Ectodermal cell (in vitro differentiated cells): Measurements from ENCODE around the gene TAPT1.
"Not testable (repeated sequence)": the region's sequence is repeated elsewhere in the genome, so short reads cannot be mapped to it uniquely, and the experiment has no call there.

Experiments
- H3K27ac ChIP-seq: 2 replicates; pipeline ENCODE4 v1.7.0; 2013; ENCODE audit warnings: mild to moderate bottlenecking, low read depth, low read length; ENCODE audit not compliant: insufficient read depth, poor library complexity, severe bottlenecking
- H3K27me3 ChIP-seq: 2 replicates; pipeline ENCODE4 v1.7.0; 2013; ENCODE audit warnings: mild to moderate bottlenecking, low read length; ENCODE audit not compliant: insufficient read depth, control insufficient read depth, poor library complexity, severe bottlenecking
- H3K36me3 ChIP-seq: one replicate; pipeline ENCODE4 v1.7.0; 2013; ENCODE audit warnings: low read length; ENCODE audit not compliant: control insufficient read depth, insufficient read depth
- H3K4me1 ChIP-seq: one replicate; pipeline ENCODE4 v1.7.0; 2013; ENCODE audit warnings: low read length; ENCODE audit not compliant: control insufficient read depth, insufficient read depth
- H3K4me3 ChIP-seq: 2 replicates; pipeline ENCODE4 v1.7.0; 2013; ENCODE audit warnings: low read depth, low read length, control low read depth; ENCODE audit not compliant: insufficient read depth
- H3K9me3 ChIP-seq: 2 replicates; pipeline ENCODE4 v1.7.0; 2013; ENCODE audit warnings: mild to moderate bottlenecking, low read length, moderate library complexity; ENCODE audit not compliant: control insufficient read depth
- WGBS, 2 experiments: methylation state at CpG; one replicate each; pipeline ENCODE4 v1.1.7; 2013; ENCODE audit warnings: missing lambda C conversion rate in 2 of 2; 5-methylcytosine and 5-hydroxymethylcytosine counted together

Gene TAPT1

GRCh38 chr4:16199093-16199492 is 27.2 kb downstream of the TAPT1 start:
- Histone ChIP-seq H3K9me3 (no peaks in the 10 kb centered on the region), H3K36me3 (no peaks in the 10 kb centered on the region), H3K27me3 (no peaks in the 10 kb centered on the region), H3K4me3 (no peak overlapping the region), H3K27ac (no peak overlapping the region), H3K4me1 (no peaks in the 10 kb centered on the region)
- WGBS, 2 experiments: no CpG with 5 or more reads among the region's 1 CpG

DNA sequence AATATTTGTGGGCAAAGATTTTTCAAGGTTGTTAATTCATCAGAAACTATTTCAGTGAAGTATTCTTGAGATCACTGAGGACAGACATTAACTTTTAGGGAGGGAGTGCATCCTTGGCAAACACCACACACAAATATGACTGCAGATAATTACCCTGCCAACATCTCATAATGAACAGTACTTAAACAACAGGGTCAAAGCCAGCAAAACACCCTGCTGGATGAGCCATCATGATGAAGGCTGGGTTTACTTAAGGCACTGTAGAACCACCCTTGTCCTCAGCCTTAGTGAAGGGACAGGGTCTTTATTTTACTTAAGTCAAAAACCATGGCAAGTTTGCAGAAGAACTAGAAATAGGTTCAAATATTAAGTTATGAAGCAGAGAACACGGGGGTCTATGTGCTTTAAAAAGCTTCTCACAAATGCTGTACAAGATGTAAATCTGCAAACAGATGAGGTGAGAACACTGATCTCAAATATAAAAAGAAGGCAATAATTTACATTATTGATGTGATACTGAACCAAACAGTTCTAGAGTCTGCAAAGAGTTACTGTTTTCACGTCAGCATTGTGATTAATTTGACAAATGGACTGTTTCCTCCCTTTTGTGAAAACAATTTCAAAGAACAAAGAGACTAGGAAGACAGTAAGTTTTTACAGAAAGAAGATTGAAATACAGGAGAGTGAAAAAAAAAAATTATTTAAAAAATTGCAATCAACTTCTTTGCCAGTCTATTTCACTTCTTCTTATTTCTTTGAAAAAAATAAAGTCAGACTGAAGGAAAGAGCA is 28.2 kb downstream of the TAPT1 start:
- H3K9me3 ChIP-seq: no peaks in the 10 kb centered on the region
- no peaks in the 10 kb centered on the region for H3K4me1 ChIP-seq
- no peaks in the 10 kb centered on the region for H3K27me3 ChIP-seq
- H3K4me3 ChIP-seq: no peak overlapping the region
- H3K36me3 ChIP-seq: no peaks in the 10 kb centered on the region
- WGBS, 2 experiments: 84 to 95% methylated on average over 2 of the region's 2 CpGs
- H3K27ac ChIP-seq: no peak overlapping the region

DNA sequence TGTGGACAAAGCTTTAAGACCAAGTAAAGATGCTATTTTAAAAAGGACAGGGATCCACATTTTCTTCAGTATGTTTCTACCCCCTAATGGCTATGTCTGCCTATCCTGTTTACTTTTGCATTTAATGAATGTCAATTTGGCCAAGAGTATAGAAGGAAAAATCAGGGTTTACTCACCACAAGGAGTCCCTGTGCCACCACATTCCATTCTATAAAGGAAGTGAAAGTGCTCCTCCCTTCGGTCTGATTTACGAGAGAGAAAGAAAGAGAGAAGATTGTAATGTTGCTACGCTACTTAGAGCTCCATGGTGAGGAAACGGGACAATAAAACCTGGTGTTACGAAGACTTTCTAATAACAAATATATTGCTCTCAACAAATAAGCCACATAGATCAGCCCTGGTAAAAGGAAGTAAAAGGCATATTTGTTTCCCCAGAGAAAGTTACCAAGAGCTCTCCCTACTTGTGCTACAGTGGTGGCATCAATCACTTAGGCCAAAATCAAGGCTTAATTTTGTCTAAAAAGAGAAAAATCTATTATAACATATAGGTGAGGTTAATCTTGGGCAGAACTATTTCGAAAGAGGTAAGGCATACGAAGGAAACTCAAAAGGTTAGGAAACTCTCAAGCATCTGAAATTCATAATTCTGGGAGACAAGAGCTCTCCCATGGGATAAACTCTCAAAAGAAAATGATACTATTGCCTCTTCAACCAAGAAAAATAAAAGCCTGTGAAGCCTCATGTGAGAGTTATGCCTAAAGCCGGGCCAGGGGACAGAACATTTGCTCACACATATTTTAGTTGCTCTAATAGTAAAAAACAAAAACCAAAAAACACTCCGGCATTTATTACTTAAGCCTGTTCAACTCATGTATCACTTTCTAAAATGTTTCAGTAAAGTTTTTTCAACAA is 29.5 kb downstream of the TAPT1 start:
- peak overlapping the region; percentile 4 for H3K27ac ChIP-seq
- no peaks in the 10 kb centered on the region for H3K36me3 ChIP-seq
- WGBS, 2 experiments: 50 to 58% methylated on average over 8 to 9 of the region's 9 CpGs
- no peaks in the 10 kb centered on the region for H3K27me3 ChIP-seq
- H3K4me1 ChIP-seq: no peaks in the 10 kb centered on the region
- H3K9me3 ChIP-seq: no peaks in the 10 kb centered on the region
- no peak overlapping the region for H3K4me3 ChIP-seq

GRCh38 chr4:16195209-16195608 is 31.1 kb downstream of the TAPT1 start:
- Histone ChIP-seq H3K9me3 (no peaks in the 10 kb centered on the region), H3K27ac (no peak overlapping the region), H3K4me3 (no peak overlapping the region), H3K27me3 (no peaks in the 10 kb centered on the region), H3K4me1 (no peaks in the 10 kb centered on the region), H3K36me3 (peaks cover 3% of the 10 kb centered on the region)
- WGBS, 2 experiments: 77% methylated on average over 1 of the region's 1 CpG; no CpG with 5 or more reads in 1 of the 2 experiments

DNA sequence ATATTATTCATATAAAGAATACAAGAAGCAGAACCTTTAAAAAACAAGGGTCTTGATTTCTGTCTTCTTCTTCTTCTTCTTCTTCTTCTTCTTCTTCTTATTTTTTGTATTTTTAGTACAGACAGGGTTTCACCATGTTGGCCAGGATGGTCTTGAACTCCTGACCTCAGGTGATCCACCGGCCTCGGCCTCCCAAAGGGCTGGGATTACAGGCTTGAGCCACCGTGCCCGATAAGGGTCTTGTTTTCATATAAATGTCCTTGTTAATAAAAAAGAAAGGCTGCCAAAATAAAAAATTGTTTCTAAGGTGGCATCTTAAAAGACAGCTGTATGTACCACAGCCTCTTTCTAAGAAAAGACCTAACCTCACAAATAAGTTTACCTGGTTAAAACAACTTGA is 31.5 kb downstream of the TAPT1 start:
- not testable (repeated sequence) for H3K4me1 ChIP-seq, H3K36me3 ChIP-seq, H3K27ac ChIP-seq, H3K9me3 ChIP-seq, H3K27me3 ChIP-seq, H3K4me3 ChIP-seq
- 95 to 97% methylated on average over 4 of the region's 4 CpGs for WGBS, 2 experiments

DNA sequence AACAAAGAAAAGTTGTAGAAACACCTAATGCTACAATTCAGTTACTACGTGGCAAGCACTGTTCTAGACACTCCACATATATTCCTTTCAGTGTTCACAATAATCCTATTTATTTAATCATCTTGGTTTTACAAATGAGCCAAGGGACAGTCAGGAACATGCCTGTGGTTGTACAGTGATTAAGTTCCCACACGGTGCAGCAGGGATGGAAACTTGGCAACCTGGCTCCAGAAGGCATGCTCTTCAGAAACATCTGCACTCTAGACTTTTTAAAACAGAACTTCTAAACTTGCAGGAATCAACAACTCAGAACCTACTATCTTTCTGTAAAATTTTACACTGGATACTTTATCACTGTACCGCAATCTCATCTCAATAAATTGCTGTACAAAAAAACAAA is 32.1 kb downstream of the TAPT1 start:
- Histone ChIP-seq H3K27ac (no peak overlapping the region), H3K36me3 (peaks cover 3% of the 10 kb centered on the region), H3K27me3 (no peaks in the 10 kb centered on the region), H3K4me1 (no peaks in the 10 kb centered on the region), H3K9me3 (no peaks in the 10 kb centered on the region), H3K4me3 (no peak overlapping the region)
- WGBS, 2 experiments: 93 to 98% methylated on average over 3 of the region's 3 CpGs

- Histone ChIP-seq H3K36me3 (peaks cover 3% of the 10 kb centered on the region), H3K4me3 (no peak overlapping the region), H3K4me1 (no peaks in the 10 kb centered on the region), H3K9me3 (no peaks in the 10 kb centered on the region), H3K27me3 (no peaks in the 10 kb centered on the region), H3K27ac (no peak overlapping the region)
- 91 to 96% methylated on average over 5 of the region's 5 CpGs for WGBS, 2 experiments
Measured at GRCh38 chr4:16192631-16193518, 33.4 kb downstream of the TAPT1 start.

DNA sequence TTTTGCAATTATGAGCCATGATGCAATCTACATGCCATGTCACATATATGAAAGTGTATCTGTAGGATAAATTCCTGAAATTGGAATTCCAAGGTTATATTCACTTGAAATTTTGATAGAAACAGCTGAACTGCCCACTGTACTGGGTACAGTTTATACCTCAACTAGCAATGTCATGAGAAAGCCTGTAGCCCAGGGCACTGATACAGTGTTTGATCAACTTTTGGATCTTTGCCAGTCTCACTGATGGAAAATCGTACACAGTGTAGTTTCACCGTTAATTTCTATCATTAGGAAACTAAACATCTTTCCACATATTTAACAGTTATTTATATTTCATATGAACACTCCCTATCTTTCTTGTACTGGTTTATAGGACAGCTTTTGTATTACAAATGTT is 34.2 kb downstream of the TAPT1 start:
- Histone ChIP-seq H3K27me3 (no peaks in the 10 kb centered on the region), H3K36me3 (peaks cover 3% of the 10 kb centered on the region), H3K27ac (no peak overlapping the region), H3K4me1 (no peaks in the 10 kb centered on the region), H3K9me3 (no peaks in the 10 kb centered on the region), H3K4me3 (no peak overlapping the region)
- 95 to 98% methylated on average over 2 of the region's 2 CpGs for WGBS, 2 experiments

GRCh38 chr4:16187455-16187854 is 38.8 kb downstream of the TAPT1 start:
- Histone ChIP-seq H3K4me3 (no peak overlapping the region), H3K27ac (no peak overlapping the region), H3K4me1 (no peaks in the 10 kb centered on the region), H3K27me3 (no peaks in the 10 kb centered on the region), H3K9me3 (no peaks in the 10 kb centered on the region), H3K36me3 (peaks cover 3% of the 10 kb centered on the region)
